ENCODE data around the gene RGS6. TPM values are rescaled to one million over a fixed set of nuclear protein-coding genes. Genes with fewer than 3 reads are reported as not detected.

Gene RGS6
- total and polyA plus RNA-seq, 2 donors (not counting 1 experiment from before 2014, with no cell fraction given) = not detected

- Histone ChIP-seq H3K79me2 (ENCODE audit: control insufficient read depth, insufficient read depth, low read length) (no peaks in the 10 kb centered on the region), H3K27ac (ENCODE audit: insufficient read depth, low read length) (no peak overlapping the region)
Measured at GRCh38 chr14:72169521-72169920, 237.3 kb downstream of the RGS6 start.

GRCh38 chr14:72172049-72172448 is 239.8 kb downstream of the RGS6 start:
- no peaks in the 10 kb centered on the region for H3K27me3 ChIP-seq (ENCODE audit: control insufficient read depth, insufficient read depth, low read length)
- H3K4me2 ChIP-seq (ENCODE audit: extremely low read depth, insufficient read depth, low read length) = no peak overlapping the region

More at GRCh38 chr14:72169521-72169920, 237.3 kb downstream of the RGS6 start:
- TF ChIP-seq CTCF (conservative IDR thresholded peaks at IDR 0.05 in 1 of 2, IDR thresholded peaks at IDR 0.05 in 1 of 2; ENCODE audit: low read depth in 1 of 2, low read length in 2 of 2) (no peak), EZH2 (IDR thresholded peaks at IDR 0.05; ENCODE audit: low read length, missing control alignments) (no peak)
- DNase-seq (ENCODE audit: low read depth in 2 of 2) = no peak
- no peaks in the 10 kb centered on the region for H3K27me3 ChIP-seq (ENCODE audit: control insufficient read depth, insufficient read depth, low read length)
- H3K4me3 ChIP-seq (replicated peaks in 1 of 4; ENCODE audit: control extremely low read depth in 1 of 4, insufficient read depth in 1 of 4, low read depth in 3 of 4, low read length in 4 of 4) = no peak overlapping the region
- H3K4me1 ChIP-seq (ENCODE audit: control insufficient read depth, extremely low read depth, insufficient read depth, low read length) = no peaks in the 10 kb centered on the region
- no peak overlapping the region for H3K9ac ChIP-seq (ENCODE audit: insufficient read depth, low read length)
- H3K4me2 ChIP-seq (ENCODE audit: extremely low read depth, insufficient read depth, low read length) = no peak overlapping the region
- H3K36me3 ChIP-seq (ENCODE audit: control insufficient read depth, insufficient read depth, low read length) = no peaks in the 10 kb centered on the region
- H2AFZ ChIP-seq (ENCODE audit: low read length) = no peak overlapping the region
- no peaks in the 10 kb centered on the region for H3K9me3 ChIP-seq (ENCODE audit: control insufficient read depth, insufficient read depth, low read depth, low read length)
- H4K20me1 ChIP-seq (ENCODE audit: control insufficient read depth, extremely low read depth, insufficient read depth, low read length) = no peaks in the 10 kb centered on the region

GRCh38 chr14:72172597-72172996 is 240.4 kb downstream of the RGS6 start:
- no peaks in the 10 kb centered on the region for H3K4me1 ChIP-seq (ENCODE audit: control insufficient read depth, extremely low read depth, insufficient read depth, low read length)
- H3K9ac ChIP-seq (ENCODE audit: insufficient read depth, low read length) = no peak overlapping the region
- no peak overlapping the region for H3K27ac ChIP-seq (ENCODE audit: insufficient read depth, low read length)
- no peak for DNase-seq (ENCODE audit: low read depth in 2 of 2)
- TF ChIP-seq EZH2 (IDR thresholded peaks at IDR 0.05; ENCODE audit: low read length, missing control alignments) (no peak), CTCF (conservative IDR thresholded peaks at IDR 0.05 in 1 of 2, IDR thresholded peaks at IDR 0.05 in 1 of 2; ENCODE audit: low read depth in 1 of 2, low read length in 2 of 2) (no peak)
- H3K79me2 ChIP-seq (ENCODE audit: control insufficient read depth, insufficient read depth, low read length) = no peaks in the 10 kb centered on the region
- no peak overlapping the region for H3K4me2 ChIP-seq (ENCODE audit: extremely low read depth, insufficient read depth, low read length)
- H4K20me1 ChIP-seq (ENCODE audit: control insufficient read depth, extremely low read depth, insufficient read depth, low read length) = no peaks in the 10 kb centered on the region
- H3K9me3 ChIP-seq (ENCODE audit: control insufficient read depth, insufficient read depth, low read depth, low read length) = no peaks in the 10 kb centered on the region
- no peak overlapping the region for H2AFZ ChIP-seq (ENCODE audit: low read length)
- no peak overlapping the region for H3K4me3 ChIP-seq (replicated peaks in 1 of 4; ENCODE audit: control extremely low read depth in 1 of 4, insufficient read depth in 1 of 4, low read depth in 3 of 4, low read length in 4 of 4)
- no peaks in the 10 kb centered on the region for H3K27me3 ChIP-seq (ENCODE audit: control insufficient read depth, insufficient read depth, low read length)
- H3K36me3 ChIP-seq (ENCODE audit: control insufficient read depth, insufficient read depth, low read length) = no peaks in the 10 kb centered on the region

More at GRCh38 chr14:72172049-72172448, 239.8 kb downstream of the RGS6 start:
- H3K9ac ChIP-seq (ENCODE audit: insufficient read depth, low read length) = no peak overlapping the region
- no peak overlapping the region for H2AFZ ChIP-seq (ENCODE audit: low read length)
- H3K4me1 ChIP-seq (ENCODE audit: control insufficient read depth, extremely low read depth, insufficient read depth, low read length) = no peaks in the 10 kb centered on the region
- no peaks in the 10 kb centered on the region for H3K9me3 ChIP-seq (ENCODE audit: control insufficient read depth, insufficient read depth, low read depth, low read length)
- H3K4me3 ChIP-seq (replicated peaks in 1 of 4; ENCODE audit: control extremely low read depth in 1 of 4, insufficient read depth in 1 of 4, low read depth in 3 of 4, low read length in 4 of 4) = no peak overlapping the region
- H3K79me2 ChIP-seq (ENCODE audit: control insufficient read depth, insufficient read depth, low read length) = no peaks in the 10 kb centered on the region
- no peaks in the 10 kb centered on the region for H3K36me3 ChIP-seq (ENCODE audit: control insufficient read depth, insufficient read depth, low read length)
- H3K27ac ChIP-seq (ENCODE audit: insufficient read depth, low read length) = no peak overlapping the region
- DNase-seq (ENCODE audit: low read depth in 2 of 2) = no peak
- TF ChIP-seq CTCF (conservative IDR thresholded peaks at IDR 0.05 in 1 of 2, IDR thresholded peaks at IDR 0.05 in 1 of 2; ENCODE audit: low read depth in 1 of 2, low read length in 2 of 2) (no peak), EZH2 (IDR thresholded peaks at IDR 0.05; ENCODE audit: low read length, missing control alignments) (no peak)
- H4K20me1 ChIP-seq (ENCODE audit: control insufficient read depth, extremely low read depth, insufficient read depth, low read length) = no peaks in the 10 kb centered on the region

Data from fibroblast of lung (primary cell).